Caco-2 (cell line): ENCODE measurements around the gene LST1. TPM values are rescaled to one million over a fixed set of nuclear protein-coding genes. Genes with fewer than 3 reads are reported as not detected.

Experiments
- BruUV-seq: library from RNA; stranded (reverse); fragments of 400-500 nt; replicated peaks from 2 replicates; lab custom pipeline; 2021; lab: Mats Ljungman, UMichigan
- CTCF ChIA-PET: fragments of 300-600 bp; sonication (Branson Sonifier 250); formaldehyde crosslinking; loops from one replicate; lab custom pipeline; 2022; ENCODE audit warnings: antibody characterized with exemption; lab: Charles Lee
- POLR2A ChIA-PET: fragments of 300-600 bp; sonication (Branson Sonifier 250); formaldehyde crosslinking; loops from one replicate; lab custom pipeline; 2022; ENCODE audit warnings: antibody characterized with exemption; lab: Charles Lee
- DNase-seq, 2 experiments: peaks; one replicate each; pipeline versions ENCODE4 v3.0.0 to v3.0.0-alpha.2; 2020 to 2022
- H3K27me3 ChIP-seq: replicated peaks from 2 replicates; pipeline ENCODE4 v1.6.0; 2011; ENCODE audit warnings: low read length; ENCODE audit not compliant: control insufficient read depth, insufficient read depth
- H3K36me3 ChIP-seq: 2 replicates; pipeline ENCODE4 v1.5.1; 2011; ENCODE audit warnings: low read length; ENCODE audit not compliant: control insufficient read depth, insufficient read depth
- H3K4me1 ChIP-seq: fragments of 250-450 bp; sonication (Bioruptor Pico); 2 replicates; pipeline ENCODE4 v1.5.1; 2020; ENCODE audit warnings: mild to moderate bottlenecking
- H3K4me3 ChIP-seq: 2 replicates; pipeline ENCODE4 v1.5.1; 2011; ENCODE audit warnings: low read depth, mild to moderate bottlenecking, control low read depth, low read length
- H3K9me3 ChIP-seq: fragments of 250-450 bp; sonication (Bioruptor Pico); 2 replicates; pipeline ENCODE4 v1.5.1; 2020; ENCODE audit warnings: mild to moderate bottlenecking, moderate library complexity
- H3K27ac Mint-ChIP-seq: one replicate; pipeline ENCODE4 v1.8.0; 2022; ENCODE audit warnings: mixed read lengths; ENCODE audit not compliant: unreplicated experiment
- H3K27me3 Mint-ChIP-seq: one replicate; pipeline ENCODE4 v1.8.0; 2022; ENCODE audit warnings: mixed read lengths; ENCODE audit not compliant: insufficient read depth, unreplicated experiment
- H3K36me3 Mint-ChIP-seq: one replicate; pipeline ENCODE4 v1.8.0; 2022; ENCODE audit warnings: mild to moderate bottlenecking, mixed read lengths; ENCODE audit not compliant: insufficient read depth, unreplicated experiment
- H3K4me1 Mint-ChIP-seq: one replicate; pipeline ENCODE4 v1.8.0; 2022; ENCODE audit warnings: low read depth, mixed read lengths; ENCODE audit not compliant: unreplicated experiment
- H3K4me3 Mint-ChIP-seq: one replicate; pipeline ENCODE4 v1.8.0; 2022; ENCODE audit warnings: mild to moderate bottlenecking, moderate library complexity, mixed read lengths; ENCODE audit not compliant: unreplicated experiment
- H3K9me3 Mint-ChIP-seq: one replicate; pipeline ENCODE4 v1.8.0; 2022; ENCODE audit warnings: mixed read lengths; ENCODE audit not compliant: unreplicated experiment
- intact Hi-C: fragments of 100-400 bp; cut with micrococcal nuclease; formaldehyde crosslinking; loops from one replicate; pipeline ENCODE4 v1.10.0; 2022; ENCODE audit not compliant: unreplicated experiment
- total RNA-seq: library from RNA; stranded (reverse); gene quantifications from 2 replicates; pipeline ENCODE4 v1.2.3, GENCODE V29; 2022
- TF ChIP-seq, protein P1 (sequence below), 2 experiments: fragments of 200-600 bp in 1 of 2; IDR thresholded peaks; 1 replicate in 1 of 2; 2 replicates in 1 of 2; pipeline versions ENCODE4 v1.5.1 to v1.8.0; 2011 to 2022; ENCODE audit warnings: antibody characterized with exemption in 1 of 2, control low read depth in 1 of 2, inconsistent platforms in 1 of 2, low read depth in 1 of 2, low read length in 1 of 2, mild to moderate bottlenecking in 1 of 2, moderate library complexity in 1 of 2; ENCODE audit not compliant: insufficient read depth in 1 of 2, severe bottlenecking in 1 of 2, unreplicated experiment in 1 of 2

Gene LST1
- total RNA-seq, 1 experiment from 2014 or later = not detected

DNA sequence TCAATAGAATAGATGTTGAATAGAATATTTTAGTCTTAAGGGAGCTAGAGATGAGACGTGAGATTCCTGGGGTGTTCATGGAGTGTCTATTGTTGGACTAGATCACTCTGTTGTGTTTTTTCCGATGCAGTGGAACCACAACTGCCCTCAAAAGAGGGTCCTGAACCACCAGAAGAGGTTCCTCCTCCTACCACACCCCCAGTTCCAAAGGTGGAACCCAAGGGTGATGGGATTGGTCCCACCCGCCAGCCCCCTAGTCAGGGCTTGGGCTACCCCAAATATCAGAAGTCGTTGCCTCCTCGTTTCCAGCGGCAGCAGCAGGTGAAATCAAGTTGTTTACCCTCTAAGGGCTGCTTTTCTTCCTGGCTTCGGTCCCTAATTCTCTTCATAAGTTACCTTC lies 42.9 kb downstream of the LST1 start:
- no TSS peak for BruUV-seq
- POLR2A ChIA-PET = interaction anchor here (0.6 kb wide), 1 partner anchor 77 kb away, joined by 3 read pairs; no protein-coding TSS in a partner anchor
- peaks cover 91% of the 10 kb centered on the region for H3K36me3 Mint-ChIP-seq
- H3K27ac Mint-ChIP-seq = no peak overlapping the region
- no peaks in the 10 kb centered on the region for H3K4me1 Mint-ChIP-seq
- CTCF ChIA-PET = no interaction called here
- H3K4me3 ChIP-seq = no peak overlapping the region
- H3K36me3 ChIP-seq = peaks cover 22% of the 10 kb centered on the region
- TF ChIP-seq, protein P1, sequence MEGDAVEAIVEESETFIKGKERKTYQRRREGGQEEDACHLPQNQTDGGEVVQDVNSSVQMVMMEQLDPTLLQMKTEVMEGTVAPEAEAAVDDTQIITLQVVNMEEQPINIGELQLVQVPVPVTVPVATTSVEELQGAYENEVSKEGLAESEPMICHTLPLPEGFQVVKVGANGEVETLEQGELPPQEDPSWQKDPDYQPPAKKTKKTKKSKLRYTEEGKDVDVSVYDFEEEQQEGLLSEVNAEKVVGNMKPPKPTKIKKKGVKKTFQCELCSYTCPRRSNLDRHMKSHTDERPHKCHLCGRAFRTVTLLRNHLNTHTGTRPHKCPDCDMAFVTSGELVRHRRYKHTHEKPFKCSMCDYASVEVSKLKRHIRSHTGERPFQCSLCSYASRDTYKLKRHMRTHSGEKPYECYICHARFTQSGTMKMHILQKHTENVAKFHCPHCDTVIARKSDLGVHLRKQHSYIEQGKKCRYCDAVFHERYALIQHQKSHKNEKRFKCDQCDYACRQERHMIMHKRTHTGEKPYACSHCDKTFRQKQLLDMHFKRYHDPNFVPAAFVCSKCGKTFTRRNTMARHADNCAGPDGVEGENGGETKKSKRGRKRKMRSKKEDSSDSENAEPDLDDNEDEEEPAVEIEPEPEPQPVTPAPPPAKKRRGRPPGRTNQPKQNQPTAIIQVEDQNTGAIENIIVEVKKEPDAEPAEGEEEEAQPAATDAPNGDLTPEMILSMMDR (IDR thresholded peaks at IDR 0.05; ENCODE audit: insufficient read depth in 1 of 2, low read depth in 1 of 2, low read length in 1 of 2, severe bottlenecking in 1 of 2, unreplicated experiment in 1 of 2) = no peak
- no peak for DNase-seq
- intact Hi-C loops = no loop called here
- no peaks in the 10 kb centered on the region for H3K9me3 ChIP-seq
- no peaks in the 10 kb centered on the region for H3K4me1 ChIP-seq
- H3K27me3 Mint-ChIP-seq = no peaks in the 10 kb centered on the region
- no peaks in the 10 kb centered on the region for H3K27me3 ChIP-seq
- no peak overlapping the region for H3K4me3 Mint-ChIP-seq
- no peaks in the 10 kb centered on the region for H3K9me3 Mint-ChIP-seq

- Mint-ChIP-seq H3K36me3 (peaks cover 91% of the 10 kb centered on the region), H3K4me3 (no peak overlapping the region), H3K4me1 (no peaks in the 10 kb centered on the region), H3K9me3 (no peaks in the 10 kb centered on the region), H3K27ac (no peak overlapping the region), H3K27me3 (no peaks in the 10 kb centered on the region)
- CTCF ChIA-PET = no interaction called here
- Histone ChIP-seq H3K4me3 (no peak overlapping the region), H3K27me3 (no peaks in the 10 kb centered on the region), H3K9me3 (no peaks in the 10 kb centered on the region), H3K4me1 (no peaks in the 10 kb centered on the region), H3K36me3 (peaks cover 15% of the 10 kb centered on the region)
- TF ChIP-seq, protein P1 (IDR thresholded peaks at IDR 0.05; ENCODE audit: insufficient read depth in 1 of 2, low read depth in 1 of 2, low read length in 1 of 2, severe bottlenecking in 1 of 2, unreplicated experiment in 1 of 2) = no peak
- POLR2A ChIA-PET = no interaction called here
- DNase-seq = no peak
- no TSS peak for BruUV-seq
- intact Hi-C loops = no loop called here
These were observed 44.3 kb downstream of the LST1 start for GRCh38 chr6:31630177-31630934.

- Mint-ChIP-seq H3K27me3 (no peaks in the 10 kb centered on the region), H3K36me3 (peaks cover 91% of the 10 kb centered on the region), H3K4me1 (no peaks in the 10 kb centered on the region), H3K4me3 (no peak overlapping the region), H3K9me3 (no peaks in the 10 kb centered on the region), H3K27ac (no peak overlapping the region)
- POLR2A ChIA-PET = no interaction called here
- Histone ChIP-seq H3K9me3 (no peaks in the 10 kb centered on the region), H3K4me1 (no peaks in the 10 kb centered on the region), H3K36me3 (peaks cover 13% of the 10 kb centered on the region), H3K27me3 (no peaks in the 10 kb centered on the region), H3K4me3 (no peak overlapping the region)
- CTCF ChIA-PET = no interaction called here
- BruUV-seq = TSS peak; percentile 13
- no peak for DNase-seq
- intact Hi-C loops = no loop called here
- TF ChIP-seq, protein P1 (IDR thresholded peaks at IDR 0.05; ENCODE audit: insufficient read depth in 1 of 2, low read depth in 1 of 2, low read length in 1 of 2, severe bottlenecking in 1 of 2, unreplicated experiment in 1 of 2) = no peak
These were observed 45.1 kb downstream of the LST1 start for GRCh38 chr6:31631209-31631608.
